Measurements from ENCODE around the gene ARHGEF16.

GRCh38 chr1:3444298-3444697 is 10.2 kb upstream of the ARHGEF16 start:
- TF ChIP-seq CTCF (IDR thresholded peaks at IDR 0.05; ENCODE audit: low read length): no peak
- TF ChIP-seq EZH2 (optimal IDR thresholded peaks at IDR 0.05; ENCODE audit: low read depth, low read length): no peak
